ENCODE results near the gene GPR137. TPM values are rescaled to one million over a fixed set of nuclear protein-coding genes. Genes with fewer than 3 reads are reported as not detected.
"Not testable (repeated sequence)": the region's sequence is repeated elsewhere in the genome, so short reads cannot be mapped to it uniquely, and the experiment has no call there.

Gene GPR137
- total RNA-seq, 2 donors from 2014 or later: 34.2 to 37.6 TPM

- ATAC-seq (peak; percentile 10 to 17), DNase-seq (ENCODE audit: low spot score in 2 of 2) (no peak)
- Mint-ChIP-seq H3K9me3 (no peaks in the 10 kb centered on the region), H3K36me3 (peaks cover 27 to 28% of the 10 kb centered on the region in 2 donors), H3K27ac (peak overlapping the region; percentile 99)
Observed at GRCh38 chr11:64316672-64317324, 31.1 kb downstream of the GPR137 start.

GRCh38 chr11:64317325-64317960, 31.8 kb downstream of the GPR137 start, which contains the start of gene TRMT112:
Gene TRMT112 (minus strand): TSS chr11:64317559. CDS start chr11:64317526, 33 bp downstream.
- Mint-ChIP-seq H3K9me3 (no peaks in the 10 kb centered on the region), H3K27ac (peak within 1 kb of the TSS; percentile 99), H3K36me3 (peaks cover 27 to 28% of the 10 kb centered on the region in 2 donors)
- ATAC-seq (peak; percentile 84 to 85), DNase-seq (ENCODE audit: low spot score in 2 of 2) (peak; percentile 91 to 98)

- Mint-ChIP-seq H3K9me3 (no peaks in the 10 kb centered on the region), H3K36me3 (peaks cover 27 to 28% of the 10 kb centered on the region in 2 donors), H3K27ac (peak within 1 kb of the TSS; percentile 99)
- DNase-seq (ENCODE audit: low spot score in 2 of 2) (peak; percentile 94 to 98), ATAC-seq (peak; percentile 76 to 87)
Observed at GRCh38 chr11:64317961-64318765, 32.5 kb downstream of the GPR137 start, which contains the start of gene PRDX5. Gene PRDX5 (plus strand): TSS chr11:64318121. CDS start chr11:64318216, 95 bp downstream.

GRCh38 chr11:64318766-64319761, 33.4 kb downstream of the GPR137 start:
- Mint-ChIP-seq H3K36me3 (peaks cover 27 to 28% of the 10 kb centered on the region in 2 donors), H3K27ac (peak overlapping the region; percentile 99), H3K9me3 (no peaks in the 10 kb centered on the region)
- no peak for DNase-seq (ENCODE audit: low spot score in 2 of 2)
- no peak for ATAC-seq

GRCh38 chr11:64320556-64320955, 34.9 kb downstream of the GPR137 start:
- ATAC-seq: no peak
- H3K36me3 Mint-ChIP-seq: peaks cover 27 to 28% of the 10 kb centered on the region in 2 donors

GRCh38 chr11:64321026-64321425, 35.4 kb downstream of the GPR137 start:
- peaks cover 27 to 28% of the 10 kb centered on the region in 2 donors for H3K36me3 Mint-ChIP-seq
- H3K27ac Mint-ChIP-seq: peak overlapping the region; percentile 27 to 93
- H3K9me3 Mint-ChIP-seq: no peaks in the 10 kb centered on the region
- DNase-seq (ENCODE audit: low spot score in 2 of 2) (no peak), ATAC-seq (no peak)

More at GRCh38 chr11:64320556-64320955, 34.9 kb downstream of the GPR137 start:
- H3K9me3 Mint-ChIP-seq: no peaks in the 10 kb centered on the region
- DNase-seq (ENCODE audit: low spot score in 2 of 2): no peak
- peak overlapping the region; percentile 27 to 93 for H3K27ac Mint-ChIP-seq

GRCh38 chr11:64321533-64321932, 35.9 kb downstream of the GPR137 start:
- H3K9me3 Mint-ChIP-seq: no peaks in the 10 kb centered on the region
- no peak overlapping the region for H3K27ac Mint-ChIP-seq
- DNase-seq (ENCODE audit: low spot score in 2 of 2) (no peak), ATAC-seq (no peak)
- H3K36me3 Mint-ChIP-seq: peaks cover 24 to 25% of the 10 kb centered on the region in 2 donors

GRCh38 chr11:64322925-64323260, 37.2 kb downstream of the GPR137 start:
- ATAC-seq (no peak), DNase-seq (ENCODE audit: low spot score in 2 of 2) (no peak)
- Mint-ChIP-seq H3K27ac (peak overlapping the region in 1 of 2 donors; percentile 65), H3K36me3 (peaks cover 12 to 15% of the 10 kb centered on the region in 2 donors), H3K9me3 (no peaks in the 10 kb centered on the region)

- DNase-seq (ENCODE audit: low spot score in 2 of 2): no peak
- H3K36me3 Mint-ChIP-seq: peaks cover 7 to 10% of the 10 kb centered on the region in 2 donors
- no peak for ATAC-seq
- peak overlapping the region in 1 of 2 donors; percentile 65 for H3K27ac Mint-ChIP-seq
- H3K9me3 Mint-ChIP-seq: no peaks in the 10 kb centered on the region
Observed at GRCh38 chr11:64323373-64323772, 37.7 kb downstream of the GPR137 start.

GRCh38 chr11:64323984-64324383, 38.3 kb downstream of the GPR137 start:
- not testable (repeated sequence) for H3K36me3 Mint-ChIP-seq; H3K9me3 Mint-ChIP-seq; DNase-seq (ENCODE audit: low spot score in 2 of 2); ATAC-seq
- H3K27ac Mint-ChIP-seq: peak overlapping the region; percentile 9 to 75

GRCh38 chr11:64324692-64325469, 39.2 kb downstream of the GPR137 start:
- Mint-ChIP-seq H3K27ac (peak overlapping the region in 1 of 2 donors; percentile 75), H3K36me3 (peaks cover 0 to 9% of the 10 kb centered on the region in 2 donors), H3K9me3 (no peaks in the 10 kb centered on the region)
- ATAC-seq (no peak), DNase-seq (ENCODE audit: low spot score in 2 of 2) (no peak)

GRCh38 chr11:64327375-64327774, 41.7 kb downstream of the GPR137 start:
- no peak overlapping the region for H3K27ac Mint-ChIP-seq
- DNase-seq (ENCODE audit: low spot score in 2 of 2) (no peak), ATAC-seq (no peak)
- H3K9me3 Mint-ChIP-seq: no peaks in the 10 kb centered on the region
- H3K36me3 Mint-ChIP-seq: no peaks in the 10 kb centered on the region

GRCh38 chr11:64327993-64328392, 42.3 kb downstream of the GPR137 start:
- H3K36me3 Mint-ChIP-seq: no peaks in the 10 kb centered on the region
- ATAC-seq (no peak), DNase-seq (ENCODE audit: low spot score in 2 of 2) (no peak)
- H3K9me3 Mint-ChIP-seq: no peaks in the 10 kb centered on the region
- H3K27ac Mint-ChIP-seq: no peak overlapping the region

GRCh38 chr11:64330888-64331287, 45.2 kb downstream of the GPR137 start:
- Mint-ChIP-seq H3K9me3 (no peaks in the 10 kb centered on the region), H3K27ac (no peak overlapping the region), H3K36me3 (no peaks in the 10 kb centered on the region)
- no peak for ATAC-seq
- DNase-seq (ENCODE audit: low spot score in 2 of 2): no peak

Measured in activated naive CD4-positive, alpha-beta T cell treated with anti-CD3 and anti-CD28 coated beads, Interleukin-2, amount 50 U/mL, for 72 hours (primary cell).